ENCODE measurements around the gene SPAG17.
A peak's percentile ranks its signal among the peaks of the same experiment; 100 is the strongest.
"Not testable (repeated sequence)": the region's sequence is repeated elsewhere in the genome, so short reads cannot be mapped to it uniquely, and the experiment has no call there.

SPAG17 gene

GRCh38 chr1:117985973-117986372 is 199.1 kb downstream of the SPAG17 start:
- no peak for DNase-seq (ENCODE audit: low read depth in 2 of 2, low spot score in 1 of 2)

GRCh38 chr1:117985239-117985638 is 199.8 kb downstream of the SPAG17 start:
- no peak for DNase-seq (ENCODE audit: low read depth in 2 of 2, low spot score in 1 of 2)

GRCh38 chr1:117981455-117982192 is 203.4 kb downstream of the SPAG17 start:
- no peak for DNase-seq (ENCODE audit: low read depth in 2 of 2, low spot score in 1 of 2)

- no peak for DNase-seq (ENCODE audit: low read depth in 2 of 2, low spot score in 1 of 2)
Observed at GRCh38 chr1:117976381-117976780, 208.6 kb downstream of the SPAG17 start.

GRCh38 chr1:117971777-117972176 is 213.3 kb downstream of the SPAG17 start:
- DNase-seq (ENCODE audit: low read depth in 2 of 2, low spot score in 1 of 2): no peak

- DNase-seq (ENCODE audit: low read depth in 2 of 2, low spot score in 1 of 2): no peak
Observed at GRCh38 chr1:117970252-117970651, 214.8 kb downstream of the SPAG17 start.

- DNase-seq (ENCODE audit: low read depth in 2 of 2, low spot score in 1 of 2): no peak
Observed at GRCh38 chr1:117967881-117968280, 217.1 kb downstream of the SPAG17 start.

GRCh38 chr1:117967477-117967876 is 217.6 kb downstream of the SPAG17 start:
- no peak for DNase-seq (ENCODE audit: low read depth in 2 of 2, low spot score in 1 of 2)

GRCh38 chr1:117964290-117965038 is 220.6 kb downstream of the SPAG17 start:
- DNase-seq (ENCODE audit: low read depth in 2 of 2, low spot score in 1 of 2): no peak

GRCh38 chr1:117959364-117959763 is 225.7 kb downstream of the SPAG17 start:
- DNase-seq (ENCODE audit: low read depth in 2 of 2, low spot score in 1 of 2): no peak

- no peak for DNase-seq (ENCODE audit: low read depth in 2 of 2, low spot score in 1 of 2)
Observed at GRCh38 chr1:117952386-117952785, 232.6 kb downstream of the SPAG17 start.

- no peak for DNase-seq (ENCODE audit: low read depth in 2 of 2, low spot score in 1 of 2)
Observed at GRCh38 chr1:117942293-117942692, 242.7 kb downstream of the SPAG17 start.

- DNase-seq (ENCODE audit: low read depth in 2 of 2, low spot score in 1 of 2): no peak
Observed at GRCh38 chr1:117933769-117934168, 251.3 kb downstream of the SPAG17 start.

GRCh38 chr1:117932576-117932975 is 252.5 kb downstream of the SPAG17 start:
- no peak for DNase-seq (ENCODE audit: low read depth in 2 of 2, low spot score in 1 of 2)

- no peak for DNase-seq (ENCODE audit: low read depth in 2 of 2, low spot score in 1 of 2)
Observed at GRCh38 chr1:117930484-117930883, 254.5 kb downstream of the SPAG17 start.

GRCh38 chr1:117930173-117930447 is 254.9 kb downstream of the SPAG17 start:
- no peak for DNase-seq (ENCODE audit: low read depth in 2 of 2, low spot score in 1 of 2)

- peak; percentile 89 for DNase-seq (ENCODE audit: low read depth in 2 of 2, low spot score in 1 of 2)
Observed at GRCh38 chr1:117929343-117930172, 255.5 kb downstream of the SPAG17 start, which contains the start of the genes GDAP2 and WDR3. Gene GDAP2, minus strand, starts transcription at chr1:117929621. Its CDS starts 9,264 bp downstream, at chr1:117920357. Gene WDR3, plus strand, starts transcription at chr1:117929739. Its CDS starts 3,581 bp downstream, at chr1:117933320.

GRCh38 chr1:117928881-117929342 is 256.1 kb downstream of the SPAG17 start:
- peak in 1 of 2 donors; percentile 7 for DNase-seq (ENCODE audit: low read depth in 2 of 2, low spot score in 1 of 2)

GRCh38 chr1:117925981-117926380 is 259.0 kb downstream of the SPAG17 start:
- no peak for DNase-seq (ENCODE audit: low read depth in 2 of 2, low spot score in 1 of 2)

GRCh38 chr1:117922717-117923116 is 262.3 kb downstream of the SPAG17 start:
- DNase-seq (ENCODE audit: low read depth in 2 of 2, low spot score in 1 of 2): not testable (repeated sequence)

GRCh38 chr1:117921991-117922390 is 263.0 kb downstream of the SPAG17 start:
- no peak for DNase-seq (ENCODE audit: low read depth in 2 of 2, low spot score in 1 of 2)

- DNase-seq (ENCODE audit: low read depth in 2 of 2, low spot score in 1 of 2): no peak
Observed at GRCh38 chr1:117919376-117919775, 265.7 kb downstream of the SPAG17 start.
